DMS153 treated with DMSO at 0.1 percent for 48 hours (cell line): ENCODE results near the gene ELL2.

Experiments used
- DNase-seq: peaks from one replicate; lab custom pipeline; 2025; ENCODE audit not compliant: unreplicated experiment; lab: John Stamatoyannopoulos, UW

Gene ELL2

DNA sequence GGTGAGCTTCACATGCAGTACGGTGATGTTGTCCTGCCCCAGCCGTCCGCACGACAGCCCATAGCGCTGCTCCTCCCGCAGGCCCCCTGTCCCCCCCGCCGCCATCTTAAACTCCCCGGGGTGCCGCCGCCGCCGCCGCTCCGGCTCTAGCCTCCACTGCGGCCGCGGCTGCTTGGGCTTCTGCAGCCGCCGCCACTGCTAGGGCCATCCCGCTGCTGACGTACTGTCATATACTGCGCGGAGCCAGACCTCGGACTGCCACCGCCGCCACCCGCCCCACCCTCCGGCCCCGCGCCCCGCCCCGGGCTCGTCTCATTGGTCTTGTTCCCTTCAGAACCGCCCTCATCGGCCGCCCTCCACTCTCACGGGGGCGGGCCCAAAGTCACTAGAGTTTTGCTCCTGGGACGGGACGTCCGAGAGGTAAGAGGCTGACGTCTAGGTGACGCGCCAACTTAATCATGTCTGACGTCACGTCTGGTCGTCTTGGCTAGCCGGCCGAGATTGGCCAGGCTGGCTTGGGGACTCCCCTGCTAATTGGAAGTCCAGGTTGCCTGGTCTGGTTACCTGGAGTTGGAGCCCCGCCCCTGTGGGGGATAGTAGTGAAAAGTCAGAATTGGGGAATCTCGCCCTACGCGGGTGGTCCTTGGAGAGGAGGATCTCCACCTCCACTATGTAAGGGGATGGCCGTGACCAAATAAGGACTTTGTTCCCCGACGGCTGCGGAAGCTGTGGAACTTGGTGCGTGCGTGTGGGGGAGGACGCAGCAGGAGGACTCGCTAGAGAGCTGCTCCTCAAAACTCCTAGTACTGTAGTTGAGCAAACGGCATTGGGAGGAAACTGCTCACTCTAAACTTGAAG is at the start of gene ELL2:
Gene ELL2 (minus strand): TSS at position 235 of the 858 bp plus-strand sequence. CDS start 130 bp downstream, at position 105.
- DNase-seq = peak; percentile 24

DNA sequence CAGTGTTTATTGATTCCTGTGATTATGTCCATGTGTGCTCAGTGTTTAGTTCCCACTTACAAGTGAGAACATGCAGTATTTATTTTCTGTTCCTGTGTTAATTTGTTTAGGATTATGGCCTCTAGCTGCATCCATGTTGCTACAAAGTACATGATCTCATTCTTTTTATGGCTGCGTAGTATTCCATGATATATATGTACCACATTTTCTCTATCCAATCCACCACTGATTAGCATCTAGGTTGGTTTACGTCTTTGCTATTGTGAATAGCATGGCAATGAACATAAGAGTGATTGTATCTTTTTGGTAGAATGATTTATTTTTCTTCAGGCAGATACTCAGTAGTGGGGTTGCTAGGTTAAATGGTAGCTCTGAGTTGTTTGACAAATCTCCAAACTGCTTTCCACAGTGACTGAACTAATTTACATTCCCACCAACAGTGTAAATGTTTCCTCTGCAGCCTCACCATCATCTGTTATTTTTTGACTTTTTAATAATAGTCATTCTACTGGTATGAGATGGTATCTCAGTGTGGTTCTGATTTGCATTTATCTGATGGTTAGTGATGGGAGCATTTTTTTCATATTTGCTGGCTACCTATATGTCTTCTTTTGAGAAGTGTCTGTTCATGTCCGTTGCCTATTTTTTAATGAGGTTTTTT is 47.5 kb upstream of the ELL2 start:
- no peak for DNase-seq

DNA sequence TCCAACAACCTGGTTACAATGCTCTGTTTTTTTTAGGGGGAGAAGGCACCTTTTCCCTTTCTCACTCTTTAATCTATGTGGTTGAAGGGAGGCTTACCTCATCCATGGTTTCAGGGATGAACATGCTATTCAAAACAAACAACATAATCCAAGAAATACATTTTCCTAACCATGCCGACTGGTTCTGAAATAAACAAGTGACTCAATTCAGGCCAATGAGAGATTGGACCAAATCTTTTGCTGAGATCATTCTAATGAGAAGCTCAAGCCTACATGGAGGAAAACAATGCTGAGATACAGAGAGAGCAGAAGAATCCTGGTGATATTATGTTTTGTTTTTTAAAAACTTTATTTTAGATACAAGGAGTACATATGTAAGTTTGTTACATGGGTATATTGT is 46.8 kb upstream of the ELL2 start:
- DNase-seq = no peak

DNA sequence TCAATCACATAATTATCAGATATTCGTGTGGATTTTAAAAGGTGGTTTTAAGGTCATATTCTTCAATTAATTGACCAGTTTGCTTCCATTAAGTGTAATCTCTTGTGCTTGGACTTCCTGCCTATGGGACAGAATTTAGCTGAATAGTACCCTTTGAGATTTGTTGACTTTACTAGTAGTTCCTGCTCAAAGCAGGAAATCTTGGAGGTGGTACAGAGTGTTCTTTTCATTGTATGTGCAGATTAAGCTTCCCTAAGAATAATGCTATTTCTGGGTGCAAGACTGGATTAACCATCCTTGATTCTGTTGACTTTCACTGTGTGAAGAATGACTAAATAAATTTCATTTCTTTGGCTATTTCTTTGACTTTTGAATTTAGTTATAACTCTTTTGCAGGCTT is 45.4 kb upstream of the ELL2 start:
- DNase-seq = no peak

DNA sequence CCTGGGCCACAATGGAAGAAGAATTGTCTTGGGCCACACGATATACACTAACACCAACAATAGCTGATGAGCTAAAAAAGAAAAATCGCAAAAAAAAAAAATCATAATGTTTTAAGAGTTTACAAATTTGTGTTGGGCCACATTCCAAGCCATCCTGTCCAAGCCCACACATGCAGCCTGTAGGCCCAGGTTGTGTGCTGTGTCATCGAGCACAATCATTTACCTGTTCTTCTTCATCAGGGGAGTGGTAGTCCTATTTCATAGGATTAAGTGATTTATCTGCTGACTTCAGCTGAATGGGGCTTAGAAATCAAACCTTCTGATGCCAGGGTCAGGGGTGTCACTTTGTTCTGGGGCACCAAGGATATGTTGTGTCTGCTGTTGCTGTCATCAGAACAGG is 44.6 kb upstream of the ELL2 start:
- no peak for DNase-seq

DNA sequence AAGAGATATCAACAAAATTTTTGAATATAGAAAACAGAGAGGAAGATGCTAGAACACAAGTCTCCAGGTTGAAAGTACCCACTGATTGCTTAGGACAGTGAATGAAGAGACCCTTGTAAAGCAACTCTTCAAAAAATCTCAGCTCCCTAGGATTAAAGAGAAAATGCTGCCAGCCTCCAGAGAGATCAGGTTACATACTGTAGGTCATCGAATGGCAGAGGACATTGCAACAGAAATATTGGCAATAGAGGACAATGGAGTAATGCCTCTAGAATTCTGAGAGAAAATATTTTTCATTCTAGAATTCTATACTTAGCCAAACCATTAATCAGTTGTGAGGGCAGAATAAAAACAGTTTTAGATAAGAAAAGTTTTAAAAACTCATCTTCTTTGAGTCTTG is 43.1 kb upstream of the ELL2 start:
- no peak for DNase-seq

DNA sequence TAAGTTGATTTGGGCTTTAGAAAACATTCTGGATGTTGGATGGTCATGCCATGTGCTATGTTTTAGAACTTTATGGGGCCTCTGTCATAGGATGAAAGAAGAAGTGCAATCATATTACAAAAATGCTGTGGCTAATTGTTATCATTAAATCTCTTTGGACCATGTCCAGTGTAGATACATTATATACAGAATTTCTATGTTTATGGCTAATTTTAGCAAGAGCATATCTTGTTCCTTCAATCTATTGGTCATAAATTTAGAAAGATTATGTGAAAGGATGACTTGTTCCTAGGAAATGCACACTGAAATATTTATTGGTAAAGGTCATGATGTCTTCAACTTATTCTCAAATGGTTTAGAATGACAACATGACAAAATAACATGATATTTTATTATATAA is 42.4 kb upstream of the ELL2 start:
- DNase-seq = no peak

DNA sequence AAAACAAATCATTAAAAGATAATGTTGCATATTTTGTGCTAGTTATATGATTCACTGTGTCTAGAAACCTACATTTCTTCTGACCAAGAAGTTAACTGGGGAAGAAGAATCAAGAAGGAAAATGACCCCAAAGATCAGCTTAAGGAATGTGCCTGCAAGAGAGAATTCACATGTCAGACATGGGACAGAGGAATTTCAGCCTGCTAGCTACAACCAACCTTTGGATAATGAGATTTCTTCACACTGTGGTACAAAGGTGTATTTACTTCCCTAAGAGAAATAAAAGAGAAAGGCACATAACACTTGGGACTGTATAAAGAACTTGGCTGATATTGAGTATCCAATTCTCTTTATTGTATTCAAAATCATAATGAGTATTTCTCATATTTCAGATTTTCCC is 39.6 kb upstream of the ELL2 start:
- no peak for DNase-seq

DNA sequence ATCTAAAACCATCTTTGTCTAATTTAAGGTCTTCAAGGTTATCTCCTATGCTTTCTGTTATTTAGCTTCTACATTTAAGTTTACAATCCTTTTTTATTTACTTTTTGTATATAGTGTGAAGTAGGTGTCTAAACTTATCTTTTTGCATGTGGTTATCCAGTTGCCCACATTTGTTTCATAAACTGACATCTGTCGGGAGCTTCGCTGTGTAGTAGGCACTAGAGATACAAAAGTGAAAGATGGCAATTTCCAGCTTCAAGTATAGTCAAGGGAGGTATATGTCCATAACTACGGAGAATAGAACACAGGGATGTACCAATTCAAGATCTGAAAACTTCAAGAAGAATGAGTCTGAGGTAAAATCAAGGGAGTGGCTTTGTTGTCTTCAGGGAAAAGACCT is 38.7 kb upstream of the ELL2 start:
- no peak for DNase-seq

DNA sequence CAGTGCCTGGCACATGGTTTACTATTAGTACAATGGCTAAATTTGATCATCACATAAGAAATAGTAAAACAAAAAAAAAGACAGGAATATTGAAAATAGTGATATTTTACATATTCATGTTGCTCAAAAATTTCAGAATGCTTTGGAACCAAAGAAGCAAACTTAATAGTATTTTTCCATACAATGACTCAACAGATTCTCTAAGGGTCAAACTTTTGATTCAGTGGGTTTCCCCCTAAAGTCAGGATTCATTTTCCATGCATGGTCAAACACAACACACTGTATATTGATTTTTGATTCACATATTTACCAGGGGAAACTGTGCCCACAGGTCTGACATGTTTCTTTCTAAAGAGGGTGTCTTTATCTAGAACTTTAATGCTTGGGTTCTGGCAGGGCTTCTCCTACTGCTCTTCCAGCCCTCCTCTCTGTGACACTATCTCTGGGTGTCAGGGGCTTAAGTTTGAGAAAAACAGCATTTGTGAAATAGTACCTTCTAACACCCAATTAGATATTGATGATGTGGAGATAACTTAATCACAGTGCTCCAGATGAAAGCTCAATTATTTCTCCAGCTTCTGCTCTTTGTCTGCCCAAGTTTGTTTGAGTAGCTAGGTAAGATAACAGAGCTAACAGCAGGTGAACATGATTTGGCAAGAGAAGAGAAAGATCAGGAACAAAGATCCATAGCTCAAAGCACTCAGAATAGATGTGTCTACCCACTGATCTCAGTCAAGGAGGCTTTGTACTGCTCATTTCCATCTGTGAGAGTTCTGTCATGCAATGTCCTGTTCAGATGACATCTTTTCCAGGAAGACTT is 35.5 kb upstream of the ELL2 start:
- DNase-seq = no peak

DNA sequence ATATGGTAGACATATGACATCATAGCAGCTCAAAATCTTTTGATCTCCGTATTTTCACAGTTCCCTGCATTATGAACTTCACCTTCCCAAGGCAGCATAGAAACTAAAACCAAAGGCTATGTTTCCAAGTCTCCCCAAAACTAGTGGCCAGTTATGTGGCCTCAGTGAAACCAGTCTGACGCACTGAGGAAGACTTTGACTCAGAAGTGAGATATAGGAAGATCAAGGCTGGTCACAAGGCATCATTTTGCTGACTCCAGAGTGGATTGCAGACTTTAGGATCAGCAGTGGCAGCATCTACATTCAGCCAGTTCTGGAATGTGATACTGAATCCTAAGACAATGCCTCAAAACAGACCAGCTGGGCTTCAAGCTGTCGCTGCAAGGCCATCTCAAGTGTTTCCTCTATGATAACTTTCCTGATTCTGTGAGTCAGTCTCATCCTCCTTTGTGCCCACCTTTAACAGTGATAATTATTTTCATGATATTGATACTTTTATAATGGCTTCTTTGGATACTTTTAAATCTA is 34.4 kb upstream of the ELL2 start:
- DNase-seq = no peak

DNA sequence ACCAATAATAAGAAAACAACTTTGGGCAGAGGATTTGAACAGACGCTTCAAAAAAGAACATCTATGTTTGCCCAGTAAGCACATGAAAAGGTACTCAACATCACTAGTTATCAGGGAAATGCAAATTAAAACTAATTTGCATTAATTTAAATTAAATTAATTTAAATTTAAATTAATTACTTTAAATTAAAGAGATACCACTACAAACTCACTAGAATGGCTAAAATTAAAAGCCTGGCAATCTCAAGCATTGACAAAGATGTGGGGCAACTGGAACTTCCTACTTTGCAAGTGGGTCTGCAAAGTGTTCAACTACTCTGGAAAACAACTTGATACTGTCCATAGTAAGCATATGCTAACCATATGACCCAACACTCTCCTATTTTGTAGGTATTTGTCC is 32.1 kb upstream of the ELL2 start:
- DNase-seq = no peak

DNA sequence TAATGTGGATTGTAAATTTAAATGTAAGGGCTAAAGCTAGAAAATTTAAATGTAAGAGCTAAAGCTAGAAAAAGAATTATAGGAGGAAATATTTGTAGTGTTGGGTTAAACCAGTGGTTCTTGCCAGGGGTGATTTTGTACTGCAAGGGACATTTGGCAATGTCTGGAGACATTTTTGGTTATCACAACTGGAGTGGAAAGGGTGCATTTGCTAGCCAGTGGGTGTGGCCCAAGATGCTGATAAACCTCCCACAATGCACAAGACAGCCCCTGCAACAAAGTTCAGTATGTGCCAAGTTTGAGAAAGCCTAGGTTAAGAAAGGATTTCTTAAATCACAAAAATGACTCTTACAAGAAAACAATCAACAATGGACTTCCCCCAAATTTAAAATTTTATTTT is 31.6 kb upstream of the ELL2 start:
- no peak for DNase-seq

DNA sequence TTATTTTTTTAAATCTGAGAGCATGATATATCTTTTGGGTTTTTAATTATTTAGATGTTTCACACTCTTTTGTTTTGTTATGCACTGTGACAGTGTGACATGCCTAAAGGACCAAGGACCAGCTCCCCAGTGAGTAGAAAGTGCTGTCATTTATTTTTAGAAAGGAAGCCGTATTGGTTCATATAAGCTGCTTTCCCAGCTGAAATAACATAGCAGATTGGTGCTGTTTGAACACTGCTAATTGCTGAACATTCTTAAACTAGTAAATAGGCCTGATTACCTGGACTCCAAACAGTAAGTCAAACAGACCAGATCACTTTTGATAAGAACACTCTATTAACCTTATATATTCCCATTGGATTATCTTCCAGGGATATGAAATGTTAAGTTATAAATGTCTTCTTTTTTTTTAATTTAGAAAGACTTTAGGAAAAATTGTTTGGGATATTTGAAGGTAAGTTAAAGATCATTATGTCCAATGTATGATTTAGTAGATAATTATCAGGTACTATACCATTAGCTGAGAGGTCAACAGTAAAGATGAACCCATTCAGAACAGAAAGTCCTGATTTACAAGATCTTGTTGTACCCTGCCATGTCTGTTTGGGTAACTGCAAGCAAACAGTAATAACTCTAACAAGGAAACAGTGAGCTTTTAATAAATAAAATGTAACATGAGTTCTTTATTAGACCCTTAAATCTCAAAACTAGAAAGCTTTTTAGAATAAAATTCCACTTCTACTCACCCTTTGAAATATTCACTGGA is 27.8 kb upstream of the ELL2 start:
- DNase-seq = no peak

DNA sequence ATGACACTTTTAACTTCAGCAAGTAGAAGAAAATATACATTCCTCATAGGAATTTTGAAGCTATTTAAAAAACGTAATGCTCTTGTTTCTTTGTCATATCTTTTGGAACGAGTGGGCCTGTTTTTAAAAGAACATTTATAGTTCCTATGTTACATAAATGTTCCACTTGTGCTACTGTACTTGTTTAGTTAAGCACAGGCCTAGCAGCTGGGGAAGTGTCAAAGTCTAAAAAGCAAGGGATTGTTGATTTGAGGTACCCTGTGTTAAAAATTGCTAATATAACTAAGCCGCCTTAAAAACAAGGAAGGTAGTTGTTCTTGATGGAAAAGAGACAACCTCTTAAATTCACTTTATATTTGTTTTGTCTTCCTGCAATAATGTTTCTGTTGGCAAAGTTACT is 27.2 kb upstream of the ELL2 start:
- DNase-seq = no peak

DNA sequence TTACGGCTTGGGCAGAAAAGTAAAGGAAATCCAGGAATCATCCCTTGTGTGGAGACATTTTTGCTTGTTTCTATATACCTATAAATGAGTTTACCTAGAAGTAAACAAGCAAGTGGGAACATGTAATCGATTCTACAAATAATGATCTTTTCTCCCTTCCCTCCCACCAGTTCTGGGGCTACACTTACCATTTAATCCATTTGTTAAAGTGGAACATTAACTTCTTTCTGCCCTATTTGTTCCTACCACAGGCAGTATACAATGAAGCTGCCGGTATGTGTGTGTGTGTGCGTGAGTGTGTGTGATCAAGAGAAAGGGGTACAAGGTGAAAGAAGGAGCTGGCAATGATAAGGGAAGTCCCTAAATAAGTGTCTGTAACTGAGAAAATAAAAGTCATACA is 26.4 kb upstream of the ELL2 start:
- DNase-seq = no peak

DNA sequence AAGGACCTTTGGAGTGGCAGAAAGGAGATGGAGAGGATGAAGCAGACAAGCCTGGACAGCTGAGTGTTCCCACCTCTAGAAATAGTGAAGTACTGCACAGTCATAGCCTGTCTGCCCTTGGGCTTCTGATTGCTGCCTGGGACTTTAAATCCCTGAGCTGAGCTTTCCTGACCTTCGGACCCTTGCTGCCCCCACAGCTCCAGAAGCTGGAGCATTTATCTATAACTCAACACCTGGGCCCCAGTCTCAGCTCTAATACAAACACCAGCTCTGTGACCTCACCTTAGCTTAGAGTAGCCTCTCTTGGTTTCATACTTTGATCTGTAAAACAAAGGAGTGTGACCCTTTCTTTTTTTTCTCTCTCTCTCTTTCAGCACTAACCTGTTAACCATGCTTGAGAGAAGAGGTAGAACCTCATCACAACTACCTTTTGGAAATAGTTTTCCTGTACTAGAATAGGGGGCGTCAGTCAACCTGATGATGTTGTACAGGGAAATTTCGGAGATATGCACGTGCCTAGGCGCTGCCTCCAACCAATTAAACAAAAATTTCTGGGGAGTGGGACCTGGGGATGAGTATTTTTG is 25.4 kb upstream of the ELL2 start:
- DNase-seq = no peak

DNA sequence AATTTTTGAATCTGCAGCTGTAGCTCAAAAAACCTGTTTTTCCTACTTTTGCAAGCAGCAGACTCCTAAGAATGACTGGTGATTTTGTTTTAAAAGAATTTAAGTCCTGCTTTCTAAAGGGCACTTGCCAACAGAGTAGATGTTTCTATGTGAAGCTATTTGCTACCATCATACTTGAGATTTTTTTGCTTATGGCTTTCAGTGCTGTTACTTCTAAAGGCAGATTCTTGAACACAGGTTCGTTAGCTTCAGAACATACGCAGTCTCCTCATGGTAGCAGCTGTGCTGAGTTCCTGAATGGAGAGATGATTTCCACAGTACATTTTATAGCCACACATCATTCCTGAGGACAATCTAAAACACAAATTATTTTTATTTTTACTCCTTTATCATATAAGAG is 24.4 kb upstream of the ELL2 start:
- DNase-seq = no peak

DNA sequence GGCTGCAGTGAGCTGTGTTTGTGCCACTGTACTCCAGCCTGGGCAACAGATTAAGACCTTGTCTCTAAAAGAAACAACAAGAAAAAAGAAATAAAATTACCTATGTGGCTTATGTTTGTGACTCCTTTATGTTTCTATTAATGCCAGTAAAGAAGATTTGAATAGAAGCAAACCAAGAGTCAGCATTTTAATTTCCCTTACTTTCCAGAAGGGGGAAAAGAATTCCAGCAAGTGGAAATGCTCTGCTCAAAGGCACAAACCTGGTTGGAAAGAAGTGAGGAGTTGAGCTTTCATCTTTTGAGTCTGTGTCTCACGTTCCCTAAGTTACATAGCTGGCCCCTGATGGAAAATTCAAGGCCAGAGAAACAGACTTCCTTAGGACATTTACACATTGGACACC is 23.6 kb upstream of the ELL2 start:
- no peak for DNase-seq

DNA sequence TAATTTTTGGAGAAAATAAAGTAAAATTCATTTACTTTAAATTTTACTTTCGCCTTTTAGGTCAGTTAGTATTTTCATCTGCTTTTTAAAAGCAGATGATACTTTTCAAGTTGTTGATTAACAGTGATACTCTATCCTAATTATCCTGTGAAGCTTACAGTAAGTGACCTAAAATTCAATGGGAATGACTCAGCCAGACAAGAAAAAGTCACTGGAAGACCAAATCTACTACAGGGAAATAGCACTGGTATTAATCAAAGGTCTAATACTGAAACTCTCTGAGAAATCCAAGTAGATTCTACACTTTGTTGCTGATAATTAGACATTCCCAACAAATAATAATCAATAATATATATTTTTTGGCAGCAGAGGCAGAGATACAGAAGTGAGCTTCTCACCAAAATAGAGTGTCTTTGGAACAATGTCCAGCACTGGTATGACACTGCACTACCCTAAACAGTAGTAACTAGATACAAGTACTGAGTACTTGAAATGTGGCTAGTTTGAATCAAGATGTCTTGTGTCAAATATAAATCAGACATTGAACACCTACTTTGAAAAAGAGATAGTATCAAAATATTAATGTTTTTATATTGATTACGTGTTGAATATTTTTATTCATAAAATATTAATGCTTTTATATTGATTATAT is 22.8 kb upstream of the ELL2 start:
- DNase-seq = no peak
